GM12878 (cell line): Measurements from ENCODE around the gene PPP2R1A. TPM values are rescaled to one million over a fixed set of nuclear protein-coding genes. Genes with fewer than 3 reads are reported as not detected.

Source experiments
- ATAC-seq: fragments of 200-7000 bp; cut with Tn5 transposase; 3 replicates; pipeline ENCODE4 v1.9.1; 2020; ENCODE audit warnings: mild to moderate bottlenecking, moderate library complexity
- BruUV-seq: library from RNA; stranded (reverse); fragments of 400-500 nt; replicated peaks from 2 replicates; lab custom pipeline; 2021; lab: Mats Ljungman, UMichigan
- CTCF ChIA-PET: fragments of 300-600 bp; sonication (Branson Sonifier 250); formaldehyde crosslinking; extraction: SDS; loops from one replicate; lab custom pipeline; 2021; ENCODE audit warnings: inconsistent platforms; lab: Yijun Ruan, JAX
- POLR2A ChIA-PET: fragments of 350-600 bp; formaldehyde crosslinking; extraction: SDS; loops from one replicate; lab custom pipeline; 2021; ENCODE audit warnings: inconsistent platforms; lab: Charles Lee
- RAD21 ChIA-PET: fragments of 300-600 bp; sonication (Branson Sonifier 250); formaldehyde crosslinking; loops from one replicate; lab custom pipeline; 2023; ENCODE audit warnings: antibody characterized with exemption; ENCODE audit not compliant: unreplicated experiment; lab: Charles Lee
- SMC1A ChIA-PET: fragments of 300-600 bp; sonication (Branson Sonifier 250); formaldehyde crosslinking; loops from one replicate; lab custom pipeline; 2023; ENCODE audit not compliant: unreplicated experiment, uncharacterized antibody; lab: Charles Lee
- DNase-seq: peaks from one replicate; pipeline ENCODE4 v3.0.0-alpha.2; 2011; ENCODE audit warnings: low read depth, low spot score
- FAIRE-seq: peaks from 3 replicates; lab custom pipeline; 2011; peaks lifted over from hg19 to GRCh38; lab: Jason Lieb, UNC
- H2AFZ ChIP-seq: 2 replicates; pipeline ENCODE4 v1.6.0; 2011; ENCODE audit warnings: low read depth, low read length, control low read depth; ENCODE audit not compliant: control insufficient read depth
- H3K27ac ChIP-seq: 2 replicates; pipeline ENCODE4 v1.5.1; 2011; ENCODE audit warnings: control low read depth; ENCODE audit not compliant: control insufficient read depth, insufficient read depth
- H3K27me3 ChIP-seq, 2 experiments: replicated peaks in 1 of 2; 2 replicates each; pipeline versions ENCODE4 v1.6.0 to v1.6.1; 2011; ENCODE audit warnings: low read length in 1 of 2; ENCODE audit not compliant: control insufficient read depth in 2 of 2, insufficient read depth in 2 of 2
- H3K36me3 ChIP-seq, 2 experiments: 2 replicates each; pipeline ENCODE4 v1.5.1; 2011; ENCODE audit warnings: low read length in 1 of 2; ENCODE audit not compliant: control insufficient read depth in 2 of 2, insufficient read depth in 2 of 2
- H3K4me1 ChIP-seq: 2 replicates; pipeline ENCODE4 v1.6.1; 2011; ENCODE audit warnings: mild to moderate bottlenecking, low read length, moderate library complexity, mixed read lengths; ENCODE audit not compliant: control insufficient read depth, insufficient read depth
- H3K4me2 ChIP-seq: 2 replicates; pipeline ENCODE4 v1.6.0; 2011; ENCODE audit warnings: control low read depth; ENCODE audit not compliant: control insufficient read depth, insufficient read depth
- H3K4me3 ChIP-seq: fragments of 200-600 bp; sonication (generic); 2 replicates; pipeline ENCODE4 v1.5.1; 2016
- H3K79me2 ChIP-seq: 2 replicates; pipeline ENCODE4 v1.6.0; 2011; ENCODE audit warnings: low read length; ENCODE audit not compliant: control insufficient read depth, insufficient read depth
- H3K9ac ChIP-seq: 2 replicates; pipeline ENCODE4 v1.8.0; 2011; ENCODE audit warnings: low read length, control low read depth, mixed read lengths; ENCODE audit not compliant: control insufficient read depth, insufficient read depth
- H3K9me3 ChIP-seq: replicated peaks from 3 replicates; pipeline ENCODE4 v1.5.1; 2011; ENCODE audit warnings: mild to moderate bottlenecking, low read length; ENCODE audit not compliant: control insufficient read depth, insufficient read depth
- H4K20me1 ChIP-seq: 2 replicates; pipeline ENCODE4 v1.6.0; 2011; ENCODE audit not compliant: control insufficient read depth, insufficient read depth
- CTCF ChIP-seq, 3 experiments: IDR thresholded peaks in 2 of 3; conservative IDR thresholded peaks in 1 of 3; 2 replicates each; pipeline ENCODE4 v1.5.1; 2011; ENCODE audit warnings: low read depth in 3 of 3, low read length in 3 of 3, mild to moderate bottlenecking in 3 of 3, control low read depth in 2 of 3, moderate library complexity in 2 of 3, inconsistent platforms in 1 of 3, mixed read lengths in 1 of 3; ENCODE audit not compliant: control insufficient read depth in 2 of 3, insufficient read depth in 1 of 3; ENCODE audit errors: extremely low read depth in 1 of 3
- PBX3 ChIP-seq: IDR thresholded peaks from 2 replicates; pipeline ENCODE4 v1.6.1; 2011; ENCODE audit warnings: mild to moderate bottlenecking, low read depth, low read length, moderate library complexity; ENCODE audit not compliant: insufficient replicate concordance
- RAD21 ChIP-seq: IDR thresholded peaks from 2 replicates; pipeline ENCODE4 v1.6.1; 2011; ENCODE audit warnings: mild to moderate bottlenecking, low read depth, low read length, moderate library complexity; ENCODE audit not compliant: insufficient read depth
- SMC3 ChIP-seq: IDR thresholded peaks from 2 replicates; pipeline ENCODE4 v1.6.1; 2011; ENCODE audit warnings: low read length, improper control_type of control experiment, borderline replicate concordance
- WGBS: methylation state at CpG from one replicate; pipeline ENCODE4 v1.1.6; 2016; ENCODE audit warnings: low lambda C conversion rate; ENCODE audit not compliant: insufficient replicate concordance, insufficient coverage; ENCODE audit errors: missing lambda C conversion rate; 5-methylcytosine and 5-hydroxymethylcytosine counted together
- in situ Hi-C: fragments of 300-500 bp; cut with MboI; formaldehyde crosslinking; loops from 9 replicates; pipeline ENCODE4 v1.14.3; 2018; ENCODE audit warnings: mixed read lengths
- intact Hi-C: fragments of 100-400 bp; cut with micrococcal nuclease; formaldehyde crosslinking; loops from one replicate; pipeline ENCODE4 v1.14.2; 2022; ENCODE audit not compliant: unreplicated experiment
- polyA plus RNA-seq, 11 experiments: library from polyadenylated mRNA; depleted of rRNA in 4 of 11; unstranded in 6 of 11; stranded (reverse) in 5 of 11; fragments of >200 nt; fragmentation: Nextera tagmentation in 4 of 11; fragmentation: Illumina TruSeq in 1 of 11; extraction: Ambion mirVana in 4 of 11; extraction: Trizol in 1 of 11; gene quantifications; 1 replicate in 1 of 11; 2 replicates in 10 of 11; pipeline versions ENCODE4 v1.2.1 to v1.2.3, GENCODE V29; 2011 to 2016; ENCODE audit warnings: inconsistent platforms in 2 of 11, missing spikeins in 2 of 11, low read depth in 1 of 11
- total RNA-seq, 4 experiments: library from RNA; depleted of rRNA in 3 of 4; stranded (reverse); fragments of >200 nt in 3 of 4; fragmentation: Illumina TruSeq in 1 of 4; extraction: Trizol in 1 of 4; gene quantifications; 2 replicates each; pipeline versions ENCODE4 v1.2.1 to v1.2.3, GENCODE V29; 2013 to 2021

The PPP2R1A gene
- total and polyA plus RNA-seq, 10 of the 15 experiments (the other 5 are each of a cell fraction or from before 2014, with no cell fraction given): 16.0 to 359 (median 140) TPM

DNA sequence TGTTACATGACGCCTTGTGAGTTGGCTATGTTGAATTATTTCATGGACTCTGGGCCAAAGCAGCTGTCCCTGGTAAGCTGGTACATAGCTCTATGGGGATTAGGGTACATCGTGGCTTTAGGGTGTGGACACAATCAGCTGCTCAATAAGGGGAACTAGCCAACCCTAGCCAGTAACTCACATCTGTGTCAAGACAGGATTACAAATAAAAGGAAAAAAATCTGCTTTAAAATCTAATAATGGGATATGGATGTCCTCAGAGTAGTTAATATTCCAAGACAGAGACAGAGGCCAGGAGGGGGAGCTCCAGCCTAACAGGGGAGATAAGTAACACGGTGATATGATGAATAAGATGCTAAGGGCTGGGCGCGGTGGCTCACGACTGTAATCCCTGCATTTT is 58.4 kb downstream of the PPP2R1A start:
- ChIA-PET CTCF (interaction anchor here (0.5 to 1.4 kb wide), 7 partner anchors 95 to 506 kb away, joined by 3 to 7 read pairs (median 4); no protein-coding TSS in a partner anchor), POLR2A (no interaction called here), SMC1A (no interaction called here), RAD21 (interaction anchor here (0.8 to 1.2 kb wide), 3 partner anchors 499 to 502 kb away, joined by 3 read pairs; no protein-coding TSS in a partner anchor)
- BruUV-seq: no TSS peak
- peak; percentile 61; the same call in 2 of the 3 replicates for ATAC-seq
- no peaks in the 10 kb centered on the region for H3K27me3 ChIP-seq
- H3K27ac ChIP-seq: no peak overlapping the region
- no peaks in the 10 kb centered on the region for H3K4me1 ChIP-seq
- H3K9me3 ChIP-seq: no peaks in the 10 kb centered on the region
- H3K4me3 ChIP-seq: no peak overlapping the region
- no peak overlapping the region for H3K9ac ChIP-seq
- no peak overlapping the region for H2AFZ ChIP-seq
- 40% methylated on average over 6 of the region's 6 CpGs for WGBS
- in situ Hi-C loops (no loop called here), intact Hi-C loops (no loop called here)
- TF ChIP-seq RAD21: peak; percentile 73
- peak; percentile 15 to 53 (median 33); a peak in 4 of 6 replicates for TF ChIP-seq CTCF (IDR thresholded peaks at IDR 0.05 in 2 of 3, conservative IDR thresholded peaks at IDR 0.05 in 1 of 3; ENCODE audit: control insufficient read depth in 2 of 3, extremely low read depth in 1 of 3, insufficient read depth in 1 of 3, low read depth in 3 of 3, low read length in 3 of 3)
- peak; percentile 36; the same call in 1 of the 2 replicates for TF ChIP-seq SMC3
- TF ChIP-seq PBX3: no peak
- H4K20me1 ChIP-seq: no peaks in the 10 kb centered on the region
- DNase-seq: no peak
- no peaks in the 10 kb centered on the region for H3K79me2 ChIP-seq
- no peaks in the 10 kb centered on the region for H3K36me3 ChIP-seq
- FAIRE-seq: no peak
- H3K4me2 ChIP-seq: no peak overlapping the region
